HepG2 (cell line): ENCODE measurements around the gene STK40. TPM values are rescaled to one million over a fixed set of nuclear protein-coding genes. Genes with fewer than 3 reads are reported as not detected.

Source experiments
- ATAC-seq: fragments of 200-7000 bp; cut with Tn5 transposase; 3 replicates; pipeline ENCODE4 v1.9.1; 2020; ENCODE audit warnings: mild to moderate bottlenecking, moderate library complexity
- BruUV-seq: library from RNA; stranded (reverse); fragments of 400-500 nt; replicated peaks from 2 replicates; lab custom pipeline; 2021; lab: Mats Ljungman, UMichigan
- CTCF ChIA-PET: fragments of 300-600 bp; formaldehyde crosslinking; extraction: SDS; loops from one replicate; lab custom pipeline; 2021; ENCODE audit warnings: low total read pairs, inconsistent platforms, low intra/inter-chr PET ratio; lab: Yijun Ruan, JAX
- POLR2A ChIA-PET: fragments of 350-600 bp; sonication (Branson Sonifier 250); formaldehyde crosslinking; loops from one replicate; lab custom pipeline; 2020; ENCODE audit warnings: antibody characterized with exemption, inconsistent platforms; lab: Yijun Ruan, JAX
- DNase-seq: peaks from one replicate; pipeline ENCODE4 v3.0.0-alpha.2; 2015; ENCODE audit warnings: low spot score
- FAIRE-seq: peaks from 3 replicates; lab custom pipeline; 2011; peaks lifted over from hg19 to GRCh38; lab: Jason Lieb, UNC
- H2AFZ ChIP-seq: one replicate; pipeline ENCODE4 v1.6.1; 2011; ENCODE audit warnings: low read length, inconsistent platforms
- H3K27ac ChIP-seq: fragments of 300-600 bp; 3 replicates; pipeline ENCODE4 v1.8.0; 2011; ENCODE audit warnings: mixed run types, mild to moderate bottlenecking, mixed read lengths, low read length, inconsistent platforms; ENCODE audit not compliant: insufficient read depth; ENCODE audit errors: extremely low read length
- H3K27me3 ChIP-seq, 2 experiments: fragments of 200-600 bp in 1 of 2; 2 replicates in 1 of 2; 3 replicates in 1 of 2; pipeline versions ENCODE4 v1.6.0 to v1.8.0; 2011; ENCODE audit warnings: low read length in 2 of 2, mild to moderate bottlenecking in 2 of 2, moderate library complexity in 2 of 2, inconsistent platforms in 1 of 2; ENCODE audit not compliant: insufficient read depth in 2 of 2, control insufficient read depth in 1 of 2
- H3K36me3 ChIP-seq, 2 experiments: fragments of 200-600 bp in 1 of 2; replicated peaks in 1 of 2; 2 replicates in 1 of 2; 3 replicates in 1 of 2; pipeline versions ENCODE4 v1.5.1 to v1.8.0; 2011; ENCODE audit warnings: low read length in 2 of 2, inconsistent platforms in 1 of 2; ENCODE audit not compliant: insufficient read depth in 2 of 2, control insufficient read depth in 1 of 2
- H3K4me1 ChIP-seq: 2 replicates; pipeline ENCODE4 v1.5.1; 2012; ENCODE audit warnings: low read length, inconsistent platforms; ENCODE audit not compliant: insufficient read depth
- H3K4me2 ChIP-seq: 2 replicates; pipeline ENCODE4 v1.6.0; 2011; ENCODE audit warnings: low read depth, low read length, inconsistent platforms
- H3K4me3 ChIP-seq, 3 experiments: fragments of 200-600 bp in 1 of 3; sonication (generic), shearing (Covaris generic) in 1 of 3; replicated peaks in 1 of 3; 2 replicates each; pipeline ENCODE4 v1.5.1; 2011 to 2016; ENCODE audit warnings: low read length in 3 of 3, inconsistent platforms in 2 of 3, low read depth in 2 of 3, mild to moderate bottlenecking in 2 of 3, control low read depth in 1 of 3, mixed read lengths in 1 of 3; ENCODE audit not compliant: insufficient read depth in 1 of 3
- H3K79me2 ChIP-seq: one replicate; pipeline ENCODE4 v1.6.1; 2011; ENCODE audit warnings: low read length, inconsistent platforms; ENCODE audit not compliant: insufficient read depth
- H3K9ac ChIP-seq: 2 replicates; pipeline ENCODE4 v1.6.0; 2011; ENCODE audit warnings: mild to moderate bottlenecking, low read depth, low read length, inconsistent platforms; ENCODE audit not compliant: insufficient read depth
- H3K9me3 ChIP-seq: 2 replicates; pipeline ENCODE4 v1.5.1; 2012; ENCODE audit warnings: mild to moderate bottlenecking, low read length
- H4K20me1 ChIP-seq: 2 replicates; pipeline ENCODE4 v1.6.0; 2011; ENCODE audit warnings: inconsistent platforms, mild to moderate bottlenecking, low read length, moderate library complexity; ENCODE audit not compliant: insufficient read depth
- CENPBD1 ChIP-seq: sonication (generic); formaldehyde crosslinking; IDR thresholded peaks from 2 replicates; pipeline ENCODE4 v1.8.0; 2022; ENCODE audit warnings: missing genetic modification reagents, low read depth, mild to moderate bottlenecking, borderline replicate concordance
- ELF3 ChIP-seq: IDR thresholded peaks from 2 replicates; pipeline ENCODE4 v1.6.1; 2016; ENCODE audit warnings: missing genetic modification reagents, missing compliant biosample characterization
- FOXC1 ChIP-seq: sonication (generic); formaldehyde crosslinking; IDR thresholded peaks from 2 replicates; pipeline ENCODE4 v1.8.0; 2022; ENCODE audit warnings: mild to moderate bottlenecking, missing genetic modification reagents, borderline replicate concordance
- GATAD1 ChIP-seq: IDR thresholded peaks from 2 replicates; pipeline ENCODE4 v1.6.1; 2016; ENCODE audit warnings: missing genetic modification reagents, missing compliant biosample characterization
- MIXL1 ChIP-seq: IDR thresholded peaks from 2 replicates; pipeline ENCODE4 v1.6.1; 2016
- MZF1 ChIP-seq: sonication (generic); formaldehyde crosslinking; IDR thresholded peaks from 2 replicates; pipeline ENCODE4 v1.8.1; 2023; ENCODE audit warnings: mild to moderate bottlenecking, missing genetic modification reagents, borderline replicate concordance
- NONO ChIP-seq, 2 experiments: fragments of 450-650 bp in 1 of 2; sonication (generic) in 1 of 2; formaldehyde crosslinking in 1 of 2; IDR thresholded peaks in 1 of 2; conservative IDR thresholded peaks in 1 of 2; 2 replicates each; pipeline versions ENCODE4 v1.6.1 to v1.8.0; 2017 to 2022; ENCODE audit warnings: mild to moderate bottlenecking in 1 of 2, missing genetic modification reagents in 1 of 2, moderate library complexity in 1 of 2
- POLR2AphosphoS5 ChIP-seq: IDR thresholded peaks from 2 replicates; pipeline ENCODE4 v1.6.1; 2012; ENCODE audit warnings: low read depth, low read length
- YEATS4 ChIP-seq: sonication (generic); formaldehyde crosslinking; IDR thresholded peaks from 2 replicates; pipeline ENCODE4 v1.4.0; 2020; ENCODE audit warnings: missing genetic modification reagents, borderline replicate concordance
- ZNF343 ChIP-seq: sonication (generic); formaldehyde crosslinking; IDR thresholded peaks from 2 replicates; pipeline ENCODE4 v1.4.0; 2020; ENCODE audit warnings: mild to moderate bottlenecking, missing genetic modification reagents
- ZNF556 ChIP-seq: sonication (generic); formaldehyde crosslinking; IDR thresholded peaks from 2 replicates; pipeline ENCODE4 v1.4.0; 2020; ENCODE audit warnings: mild to moderate bottlenecking, missing genetic modification reagents, borderline replicate concordance
- ZNF776 ChIP-seq: sonication (generic); formaldehyde crosslinking; IDR thresholded peaks from 2 replicates; pipeline ENCODE4 v1.4.0; 2020; ENCODE audit warnings: mild to moderate bottlenecking, missing genetic modification reagents
- ZNF83 ChIP-seq: sonication (generic); formaldehyde crosslinking; IDR thresholded peaks from 2 replicates; pipeline ENCODE4 v1.4.0; 2020; ENCODE audit warnings: missing genetic modification reagents, mild to moderate bottlenecking, borderline replicate concordance
- WGBS: methylation state at CpG from one replicate; pipeline ENCODE4 v1.1.6; 2017; ENCODE audit warnings: low lambda C conversion rate; 5-methylcytosine and 5-hydroxymethylcytosine counted together
- in situ Hi-C: cut with HindIII; loops from 2 replicates; pipeline ENCODE4 v1.10.0; 2017; ENCODE audit warnings: low pct_unique_long_range_greater_than_20kb; ENCODE audit not compliant: extremely low pct_ligation_motif_present
- intact Hi-C: fragments of 100-400 bp; cut with micrococcal nuclease; formaldehyde crosslinking; loops from one replicate; pipeline ENCODE4 v1.10.0; 2022; ENCODE audit not compliant: unreplicated experiment
- polyA plus RNA-seq, 8 experiments: library from polyadenylated mRNA; depleted of rRNA in 3 of 8; stranded (reverse) in 7 of 8; unstranded in 1 of 8; fragments of >200 nt; fragmentation: Illumina TruSeq in 4 of 8; extraction: Trizol in 4 of 8; gene quantifications; 2 replicates each; pipeline versions ENCODE4 v1.2.1 to v1.2.3, GENCODE V29; 2011 to 2016; ENCODE audit warnings: low read depth in 4 of 8, missing spikeins in 1 of 8, mixed read lengths in 1 of 8; ENCODE audit not compliant: insufficient read depth in 1 of 8
- total RNA-seq, 5 experiments: library from RNA; depleted of rRNA; stranded (reverse); fragments of >200 nt; fragmentation: Illumina TruSeq; extraction: Trizol; gene quantifications; 2 replicates each; pipeline ENCODE4 v1.2.3, GENCODE V29; 2016; ENCODE audit warnings: low read depth in 1 of 5
- TF ChIP-seq, protein P1 (sequence below): sonication (generic); formaldehyde crosslinking; IDR thresholded peaks from 2 replicates; pipeline ENCODE4 v1.4.0; 2020; ENCODE audit warnings: missing genetic modification reagents, borderline replicate concordance

Gene STK40
- total and polyA plus RNA-seq, 2 of the 13 experiments (the other 11 are each of a cell fraction or from before 2014, with no cell fraction given): 33.8 to 35.1 TPM

GRCh38 chr1:36415661-36416326, 30.1 kb upstream of the STK40 start:
- no peak overlapping the region for H2AFZ ChIP-seq
- no peaks in the 10 kb centered on the region for H3K9me3 ChIP-seq
- FAIRE-seq (no peak), ATAC-seq (no peak), DNase-seq (no peak)
- H3K4me2 ChIP-seq: no peak overlapping the region
- peaks cover 6% of the 10 kb centered on the region; the same call in 1 of the 2 replicates for H3K4me1 ChIP-seq
- no peak overlapping the region for H3K4me3 ChIP-seq
- WGBS: 93% methylated on average over 15 of the region's 15 CpGs
- intact Hi-C loops: no loop called here
- no peaks in the 10 kb centered on the region; a peak in 1 of 5 replicates for H3K36me3 ChIP-seq
- no peak overlapping the region for H3K9ac ChIP-seq
- no peak overlapping the region for H3K27ac ChIP-seq
- BruUV-seq: no TSS peak
- CTCF ChIA-PET: no interaction called here
- POLR2A ChIA-PET: no interaction called here
- H3K27me3 ChIP-seq: no peaks in the 10 kb centered on the region
- in situ Hi-C loops: no loop called here
- no peak for TF ChIP-seq NONO (IDR thresholded peaks at IDR 0.05)
- TF ChIP-seq NONO (CRISPR knock-in tag; conservative IDR thresholded peaks at IDR 0.05): no peak
- no peak for TF ChIP-seq MIXL1 (CRISPR knock-in tag)
- no peak for TF ChIP-seq ZNF556 (CRISPR knock-in tag)
- TF ChIP-seq GATAD1 (CRISPR knock-in tag): no peak
- TF ChIP-seq, protein P1, sequence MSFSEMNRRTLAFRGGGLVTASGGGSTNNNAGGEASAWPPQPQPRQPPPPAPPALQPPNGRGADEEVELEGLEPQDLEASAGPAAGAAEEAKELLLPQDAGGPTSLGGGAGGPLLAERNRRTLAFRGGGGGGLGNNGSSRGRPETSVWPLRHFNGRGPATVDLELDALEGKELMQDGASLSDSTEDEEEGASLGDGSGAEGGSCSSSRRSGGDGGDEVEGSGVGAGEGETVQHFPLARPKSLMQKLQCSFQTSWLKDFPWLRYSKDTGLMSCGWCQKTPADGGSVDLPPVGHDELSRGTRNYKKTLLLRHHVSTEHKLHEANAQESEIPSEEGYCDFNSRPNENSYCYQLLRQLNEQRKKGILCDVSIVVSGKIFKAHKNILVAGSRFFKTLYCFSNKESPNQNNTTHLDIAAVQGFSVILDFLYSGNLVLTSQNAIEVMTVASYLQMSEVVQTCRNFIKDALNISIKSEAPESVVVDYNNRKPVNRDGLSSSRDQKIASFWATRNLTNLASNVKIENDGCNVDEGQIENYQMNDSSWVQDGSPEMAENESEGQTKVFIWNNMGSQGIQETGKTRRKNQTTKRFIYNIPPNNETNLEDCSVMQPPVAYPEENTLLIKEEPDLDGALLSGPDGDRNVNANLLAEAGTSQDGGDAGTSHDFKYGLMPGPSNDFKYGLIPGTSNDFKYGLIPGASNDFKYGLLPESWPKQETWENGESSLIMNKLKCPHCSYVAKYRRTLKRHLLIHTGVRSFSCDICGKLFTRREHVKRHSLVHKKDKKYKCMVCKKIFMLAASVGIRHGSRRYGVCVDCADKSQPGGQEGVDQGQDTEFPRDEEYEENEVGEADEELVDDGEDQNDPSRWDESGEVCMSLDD (CRISPR knock-in tag): no peak
- no peak for TF ChIP-seq ZNF776 (CRISPR knock-in tag)
- TF ChIP-seq ELF3 (CRISPR knock-in tag): no peak
- TF ChIP-seq ZNF83 (CRISPR knock-in tag): no peak
- TF ChIP-seq POLR2AphosphoS5: no peak
- TF ChIP-seq ZNF343 (CRISPR knock-in tag): no peak
- no peak for TF ChIP-seq YEATS4 (CRISPR knock-in tag)
- TF ChIP-seq FOXC1: no peak
- no peak for TF ChIP-seq CENPBD1
- TF ChIP-seq MZF1: no peak
- TF ChIP-seq, all 625 proteins: peak for 0
- Histone ChIP-seq H3K79me2 (no peaks in the 10 kb centered on the region), H4K20me1 (no peaks in the 10 kb centered on the region)
